Measurements from ENCODE around the gene ISLR. TPM values are rescaled to one million over a fixed set of nuclear protein-coding genes. Genes with fewer than 3 reads are reported as not detected.

The ISLR gene
- total RNA-seq, 1 experiment from 2014 or later, result 0.12 TPM

GRCh38 chr15:74178326-74179100 lies 5.0 kb downstream of the ISLR start:
- no peak for TF ChIP-seq YY1 (IDR thresholded peaks at IDR 0.05; ENCODE audit: extremely low read depth, insufficient replicate concordance, low read depth, low read length)
- TF ChIP-seq JUND (IDR thresholded peaks at IDR 0.05), result no peak
- TF ChIP-seq TCF7L2 (IDR thresholded peaks at IDR 0.05; ENCODE audit: borderline replicate concordance, extremely low read depth, insufficient read depth, insufficient read length), result no peak
- TF ChIP-seq ZNF274 (IDR thresholded peaks at IDR 0.05; ENCODE audit: low read depth, low read length), result no peak
- no peak for TF ChIP-seq SRF (IDR thresholded peaks at IDR 0.05; ENCODE audit: low read depth)
- no peak for TF ChIP-seq MAX (IDR thresholded peaks at IDR 0.05)
- no peak for TF ChIP-seq SIN3A (IDR thresholded peaks at IDR 0.05; ENCODE audit: low read depth)
- TF ChIP-seq REST (IDR thresholded peaks at IDR 0.05; ENCODE audit: low read depth), result no peak
- no peak for TF ChIP-seq ZFX (IDR thresholded peaks at IDR 0.05)
- TF ChIP-seq ZBTB33 (IDR thresholded peaks at IDR 0.05; ENCODE audit: extremely low read depth, insufficient replicate concordance, low read length), result no peak
- no peak for TF ChIP-seq CTCF (IDR thresholded peaks at IDR 0.05 in 2 of 3, conservative IDR thresholded peaks at IDR 0.05 in 1 of 3; ENCODE audit: borderline replicate concordance in 1 of 3, insufficient read depth in 1 of 3, low read depth in 2 of 3, low read length in 2 of 3)
- no peak for TF ChIP-seq EZH2 (IDR thresholded peaks at IDR 0.05)
- no peak for TF ChIP-seq CEBPB (IDR thresholded peaks at IDR 0.05; ENCODE audit: low read depth)
- TF ChIP-seq POLR2AphosphoS5 (IDR thresholded peaks at IDR 0.05; ENCODE audit: low read depth, low read length), result no peak
- TF ChIP-seq POLR2A (IDR thresholded peaks at IDR 0.05; ENCODE audit: borderline replicate concordance, extremely low read depth, insufficient read depth, insufficient read length), result no peak
- TF ChIP-seq ELF1 (IDR thresholded peaks at IDR 0.05; ENCODE audit: borderline replicate concordance, low read depth), result no peak
- TF ChIP-seq FOSL1 (IDR thresholded peaks at IDR 0.05; ENCODE audit: low read depth), result no peak
- no peak for TF ChIP-seq SP1 (IDR thresholded peaks at IDR 0.05; ENCODE audit: low read depth)
- DNase-seq (ENCODE audit: low read depth, low spot score), result no peak
- H3K27ac ChIP-seq (ENCODE audit: low read depth, low read length), result no peak overlapping the region; the same call in 1 of the 2 replicates
- H3K4me1 ChIP-seq (ENCODE audit: control insufficient read depth in 1 of 2, insufficient read depth in 2 of 2, low read length in 2 of 2), result peaks cover 8 to 21% of the 10 kb centered on the region in 2 experiments; a peak in 3 of 4 replicates
- H3K27me3 ChIP-seq (ENCODE audit: insufficient read depth, low read length), result peaks cover 7% of the 10 kb centered on the region; the same call in 1 of the 2 replicates
- H4K20me1 ChIP-seq (ENCODE audit: insufficient read depth), result no peaks in the 10 kb centered on the region
- no peak overlapping the region for H3K4me2 ChIP-seq (ENCODE audit: low read length)
- no peaks in the 10 kb centered on the region for H3K79me2 ChIP-seq (ENCODE audit: insufficient read depth, low read length)
- H3K9me2 ChIP-seq (ENCODE audit: insufficient read depth), result no peaks in the 10 kb centered on the region
- ChIA-PET RAD21 (ENCODE audit: low non-redundant PET in 1 of 2, low total read pairs in 2 of 2, uncharacterized antibody in 2 of 2, unreplicated experiment in 2 of 2) (no interaction called here), POLR2A (no interaction called here), CTCF (no interaction called here)
- intact Hi-C loops (cut with micrococcal nuclease), result no loop called here
- no peak overlapping the region for H3K9ac ChIP-seq (ENCODE audit: low read length)
- ATAC-seq, result no peak
- no peak overlapping the region for H2AFZ ChIP-seq (ENCODE audit: low read depth, low read length, poor library complexity, severe bottlenecking)
- H3K36me3 ChIP-seq (ENCODE audit: control insufficient read depth in 1 of 2, insufficient read depth in 2 of 2, low read length in 2 of 2), result no peaks in the 10 kb centered on the region
- no peak overlapping the region for H3K4me3 ChIP-seq (replicated peaks in 1 of 2; ENCODE audit: low read depth in 1 of 2, low read length in 2 of 2)
- no peaks in the 10 kb centered on the region for H3K9me3 ChIP-seq (ENCODE audit: control insufficient read depth in 1 of 2, insufficient read depth in 1 of 2, low read depth in 1 of 2, low read length in 2 of 2)
- BruUV-seq (replicated peaks), result no TSS peak

Measured in HCT116 (cell line).